Left forelimb (tissue), 1 donor: Measurements from ENCODE around the gene ACP3.

Experiments used
- DNase-seq: peaks from one replicate; pipeline ENCODE4 v3.0.0-alpha.2; 2018; ENCODE audit warnings: low spot score

ACP3 gene

GRCh38 chr3:132406587-132406986, 89.4 kb downstream of the ACP3 start:
- DNase-seq: no peak

GRCh38 chr3:132407025-132407424, 89.8 kb downstream of the ACP3 start:
- DNase-seq: no peak
